Hindlimb muscle (tissue), 1 donor: ENCODE data around the gene MYLIP. TPM values are rescaled to one million over a fixed set of nuclear protein-coding genes. Genes with fewer than 3 reads are reported as not detected.
A peak's percentile ranks its signal among the peaks of the same experiment; 100 is the strongest.
"Not testable (repeated sequence)": the region's sequence is repeated elsewhere in the genome, so short reads cannot be mapped to it uniquely, and the experiment has no call there.

ENCODE experiments used
- DNase-seq: peaks from one replicate; pipeline ENCODE4 v3.0.0-alpha.2; 2013
- polyA plus RNA-seq: library from polyadenylated mRNA; unstranded; fragments of 120-200 nt; gene quantifications from one replicate; pipeline ENCODE4 v1.2.1, GENCODE V29; 2013; ENCODE audit not compliant: insufficient read length

MYLIP gene
- polyA plus RNA-seq, 1 donor = 46.2 TPM

DNA sequence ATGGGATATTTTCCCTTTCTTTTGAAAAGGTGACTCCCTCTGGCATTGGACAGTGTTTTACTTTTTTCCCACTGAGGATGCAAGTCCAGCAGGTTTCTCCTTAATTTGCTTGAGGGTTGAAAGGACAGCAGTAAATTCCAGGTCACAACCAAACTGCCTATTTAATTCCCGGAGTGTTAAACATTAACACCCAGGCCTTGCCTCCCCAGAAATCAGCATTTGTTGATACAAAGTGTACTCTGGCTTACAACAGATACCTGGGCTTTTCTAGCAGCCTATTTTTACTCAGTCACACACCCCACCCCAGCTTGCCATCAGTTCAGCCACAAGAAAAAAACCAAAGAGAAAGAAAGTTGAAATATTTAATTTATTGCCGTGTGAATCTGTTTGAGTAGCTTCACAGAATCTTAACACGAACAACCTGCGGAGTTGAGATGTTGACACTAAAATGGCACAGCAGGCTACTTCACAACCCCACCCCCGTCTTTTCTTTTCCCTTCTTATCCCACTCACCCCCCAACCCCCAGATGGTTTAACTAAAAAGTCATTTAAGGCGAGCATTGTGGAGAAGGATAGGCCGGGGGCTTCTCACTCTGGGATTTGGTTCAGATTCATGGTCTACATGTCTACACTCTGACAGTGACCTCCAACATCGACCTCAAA is 45.7 kb downstream of the MYLIP start:
- DNase-seq = no peak

GRCh38 chr6:16176600-16176999 is 47.7 kb downstream of the MYLIP start:
- DNase-seq = not testable (repeated sequence)

- DNase-seq = no peak
These were observed 49.0 kb downstream of the MYLIP start for GRCh38 chr6:16177881-16178280.

GRCh38 chr6:16178351-16178750 is 49.5 kb downstream of the MYLIP start:
- DNase-seq = no peak

DNA sequence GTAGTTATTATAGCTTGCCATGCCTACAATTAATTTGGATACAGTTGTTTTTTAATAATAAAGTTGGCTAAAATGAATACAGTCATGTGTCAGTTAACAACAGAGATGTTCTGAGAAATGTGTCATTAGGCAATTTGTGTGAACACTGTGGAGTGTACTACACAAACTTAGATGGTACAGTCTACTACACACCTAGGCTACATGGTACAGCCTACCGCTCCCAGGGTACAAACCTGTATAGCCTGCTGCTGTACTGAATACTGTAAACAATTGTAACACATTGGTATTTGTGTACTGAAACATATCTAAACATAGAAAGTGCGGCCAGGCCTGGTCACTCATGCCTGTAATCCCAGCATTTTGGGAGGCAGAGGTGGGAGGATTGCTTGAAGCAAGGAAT is 50.2 kb downstream of the MYLIP start:
- DNase-seq = no peak

DNA sequence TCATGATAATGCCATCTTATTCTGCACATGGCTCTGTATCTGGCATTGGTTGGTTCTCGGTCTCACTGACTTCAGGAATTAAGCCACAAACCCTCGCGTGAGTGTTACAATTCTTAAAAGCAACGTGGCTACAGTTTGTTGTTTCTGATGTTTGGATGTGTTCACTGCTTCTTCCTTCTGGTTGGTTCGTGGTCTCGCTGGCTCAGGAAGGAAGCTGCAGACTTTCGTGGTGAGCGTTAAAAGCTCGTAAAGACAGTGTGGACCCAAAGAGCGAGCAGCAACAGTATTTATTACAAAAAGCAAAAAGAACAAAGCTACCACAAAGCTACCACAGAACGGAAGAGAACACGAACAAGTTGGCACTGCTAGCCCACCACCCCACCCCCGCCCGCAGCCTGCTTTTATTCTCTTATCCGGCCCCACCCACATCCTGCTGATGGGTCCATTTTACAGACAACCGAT is 51.1 kb downstream of the MYLIP start:
- no peak for DNase-seq

- DNase-seq = no peak
These were observed 52.0 kb downstream of the MYLIP start for GRCh38 chr6:16180696-16181438.

GRCh38 chr6:16181439-16182297 is 52.8 kb downstream of the MYLIP start:
- DNase-seq = no peak

GRCh38 chr6:16183187-16183664 is 54.3 kb downstream of the MYLIP start:
- peak; percentile 71 for DNase-seq

GRCh38 chr6:16184129-16184528 is 55.2 kb downstream of the MYLIP start:
- no peak for DNase-seq

GRCh38 chr6:16184551-16184950 is 55.7 kb downstream of the MYLIP start:
- DNase-seq = no peak

DNA sequence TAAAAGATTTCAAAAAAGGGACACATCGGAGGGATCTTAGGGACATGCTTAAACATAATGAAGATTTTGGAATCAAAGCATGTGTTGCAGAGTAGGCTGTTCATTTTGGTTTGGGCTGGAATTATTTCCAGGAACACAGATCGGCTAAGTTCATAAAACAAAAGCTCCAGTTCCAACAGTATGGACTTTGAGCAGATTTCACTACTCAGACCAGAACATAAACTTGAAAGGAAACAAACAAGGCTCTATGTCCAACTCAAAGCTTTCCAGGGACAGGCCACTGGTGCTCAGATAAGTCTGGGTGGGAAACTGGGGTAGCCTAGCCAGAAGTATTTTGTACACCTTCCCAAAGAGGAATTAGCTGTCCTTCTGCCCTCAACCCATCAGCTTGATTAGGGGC is 58.3 kb downstream of the MYLIP start:
- no peak for DNase-seq

GRCh38 chr6:16190214-16190613 is 61.3 kb downstream of the MYLIP start:
- DNase-seq = no peak

DNA sequence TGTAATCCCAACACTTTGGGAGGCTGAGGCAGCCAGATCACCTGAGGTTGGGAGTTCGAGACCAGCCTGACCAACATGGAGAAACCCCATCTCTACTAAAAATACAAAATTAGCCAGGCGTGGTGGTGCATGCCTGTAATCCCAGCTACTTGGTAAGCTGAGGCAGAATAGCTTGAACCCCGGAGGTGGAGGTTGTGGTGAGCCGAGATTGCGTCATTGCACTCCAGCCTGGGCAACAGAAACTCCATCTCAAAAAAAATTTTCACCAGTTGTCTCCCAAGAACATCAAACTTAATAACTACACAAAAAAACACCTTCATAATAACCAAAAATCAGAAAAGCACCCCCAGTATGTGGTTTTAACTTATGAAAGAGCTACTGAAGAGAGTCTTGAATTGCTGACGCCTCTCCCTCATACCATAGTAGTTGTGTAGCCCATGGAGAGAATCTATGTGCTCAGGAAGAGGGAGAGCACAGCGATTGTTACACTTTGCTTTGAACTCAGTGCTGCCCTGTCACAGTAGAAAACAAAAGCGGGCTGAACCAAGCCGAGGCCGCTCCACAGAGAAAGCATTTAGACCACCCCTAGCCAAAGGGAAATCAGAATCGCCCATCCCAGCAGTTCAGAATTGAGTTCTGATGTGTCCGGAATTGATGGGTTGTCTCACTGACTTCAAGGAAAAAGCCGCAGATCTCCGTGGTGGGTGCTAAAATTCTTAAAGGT is 67.5 kb downstream of the MYLIP start:
- no peak for DNase-seq

GRCh38 chr6:16196984-16197546 is 68.2 kb downstream of the MYLIP start:
- DNase-seq = no peak

Other genes starting within 250 kb of the MYLIP start
- gene GMPR, start 109.5 kb downstream of the MYLIP start, polyA plus RNA-seq = 55.0 TPM